ENCODE results near the gene CEP83.
"Not testable (repeated sequence)": the region's sequence is repeated elsewhere in the genome, so short reads cannot be mapped to it uniquely, and the experiment has no call there.

The CEP83 gene

DNA sequence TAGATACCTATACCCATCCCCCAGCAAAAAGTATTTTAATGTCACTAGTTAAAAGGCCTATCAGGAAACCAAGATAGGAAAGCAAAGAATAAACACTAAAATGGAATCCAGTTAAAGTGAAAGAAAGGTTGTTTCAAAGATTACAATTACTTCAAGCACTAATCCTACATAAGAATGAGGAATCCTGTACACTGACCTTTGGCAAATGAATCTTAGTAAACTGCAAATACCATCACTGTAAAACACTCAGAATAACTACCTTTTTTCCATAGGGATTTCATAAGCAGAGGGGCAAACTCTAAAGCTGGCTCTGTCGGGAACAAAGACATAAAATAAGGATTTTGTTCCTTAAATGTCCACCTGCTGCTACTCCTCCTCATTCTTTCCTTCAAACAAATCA is 25.9 kb downstream of the CEP83 start:
- DNase-seq = no peak

- no peak for DNase-seq
These were observed 29.4 kb downstream of the CEP83 start for GRCh38 chr12:94430304-94430703.

GRCh38 chr12:94429633-94430032 is 30.0 kb downstream of the CEP83 start:
- DNase-seq = no peak

DNA sequence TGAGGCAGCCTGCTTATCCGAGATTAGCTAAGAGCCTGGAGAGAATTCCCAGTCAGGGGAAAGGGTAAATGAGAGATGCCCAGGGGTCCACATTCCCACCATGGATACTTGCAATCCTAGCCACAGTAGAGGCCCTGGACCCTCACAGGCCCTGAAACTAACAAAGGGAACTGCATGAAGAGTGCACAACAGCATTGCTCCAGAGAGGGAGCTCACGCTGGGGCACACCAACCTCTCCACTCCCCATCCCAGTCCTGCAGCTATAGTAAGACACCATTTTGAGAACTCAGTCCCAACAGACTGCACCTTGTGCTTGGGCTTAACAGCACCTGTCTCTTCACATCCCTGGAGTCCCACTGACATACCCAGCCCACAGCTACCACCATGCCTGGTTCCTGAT is 30.5 kb downstream of the CEP83 start:
- no peak for DNase-seq

DNA sequence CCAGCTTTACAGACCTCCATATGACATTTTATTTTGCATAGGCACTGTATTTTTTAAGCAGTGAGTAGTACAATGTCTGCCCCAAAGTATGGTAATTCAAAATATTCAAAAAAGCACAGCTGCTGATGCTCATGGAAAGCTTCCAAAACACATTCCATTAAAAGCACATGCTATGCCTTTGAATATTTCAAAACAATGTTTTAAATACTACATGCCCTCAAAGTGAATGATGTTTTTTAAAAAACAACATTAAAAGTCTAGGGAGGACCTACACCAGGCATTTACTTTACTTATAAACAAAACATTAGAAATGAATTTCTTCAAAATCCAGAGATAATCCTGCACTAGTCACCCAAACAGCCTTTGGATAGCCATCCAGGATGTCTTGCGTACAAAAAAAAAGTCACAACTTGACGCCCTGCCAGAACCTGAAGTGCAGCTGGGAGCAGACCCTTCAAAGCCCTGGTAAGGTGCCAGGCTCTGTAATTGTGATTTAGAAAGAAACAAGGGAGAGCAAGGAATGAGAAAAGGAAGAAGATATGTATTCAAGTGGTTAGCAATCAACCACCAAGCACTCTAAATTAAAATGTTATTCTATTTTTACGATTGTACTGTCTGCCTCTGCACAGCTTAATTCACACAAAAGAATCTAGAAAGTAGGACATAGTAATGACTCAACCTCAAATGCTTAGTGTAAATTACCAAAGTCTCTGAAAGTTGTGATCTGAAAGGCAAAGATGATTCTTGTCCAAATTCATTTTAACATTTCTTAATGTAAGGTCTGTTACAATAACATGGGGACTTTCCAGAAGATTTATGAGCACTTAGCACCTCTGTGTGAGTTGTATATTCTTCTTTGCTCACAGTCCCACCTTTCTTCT is 31.9 kb downstream of the CEP83 start:
- DNase-seq = no peak

DNA sequence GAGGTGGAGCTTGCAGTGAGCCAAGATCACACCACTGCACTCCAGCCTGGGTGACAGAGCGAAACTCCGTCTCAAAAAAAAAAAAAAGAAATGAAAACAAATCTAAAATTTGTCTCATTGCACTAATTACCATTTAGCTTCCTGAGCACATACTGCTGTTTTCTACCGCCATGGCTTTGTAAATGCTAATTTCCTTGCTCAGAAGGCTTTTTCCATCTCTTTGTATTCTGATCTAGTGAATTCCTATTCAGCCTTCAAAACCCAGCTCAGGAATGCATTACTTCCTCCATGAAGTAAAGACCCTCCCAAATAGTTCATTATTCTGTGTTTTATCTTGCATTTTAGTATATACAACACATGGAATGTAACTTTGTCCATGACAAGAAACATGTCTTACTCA is 33.6 kb downstream of the CEP83 start:
- DNase-seq = no peak

DNA sequence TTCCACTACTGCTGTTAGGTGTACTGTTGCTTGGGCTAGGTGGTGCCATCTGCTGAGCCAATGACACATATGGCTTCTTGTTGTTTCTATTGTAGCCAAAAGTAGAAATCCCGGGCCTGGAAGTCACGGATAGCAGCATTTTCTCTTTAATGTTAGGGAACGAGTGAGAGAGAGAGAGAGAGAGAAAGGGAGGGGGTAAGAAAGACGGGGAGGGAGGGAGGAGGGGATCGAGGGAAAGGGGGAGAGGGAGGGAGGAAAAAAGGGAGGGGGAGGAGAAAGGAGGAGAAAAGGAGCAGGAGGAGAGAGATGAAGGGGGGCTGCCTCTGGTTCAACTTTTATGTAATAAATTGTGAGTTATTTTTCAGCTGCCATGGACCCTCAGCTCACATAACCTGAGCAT is 34.8 kb downstream of the CEP83 start:
- DNase-seq = not testable (repeated sequence)

DNA sequence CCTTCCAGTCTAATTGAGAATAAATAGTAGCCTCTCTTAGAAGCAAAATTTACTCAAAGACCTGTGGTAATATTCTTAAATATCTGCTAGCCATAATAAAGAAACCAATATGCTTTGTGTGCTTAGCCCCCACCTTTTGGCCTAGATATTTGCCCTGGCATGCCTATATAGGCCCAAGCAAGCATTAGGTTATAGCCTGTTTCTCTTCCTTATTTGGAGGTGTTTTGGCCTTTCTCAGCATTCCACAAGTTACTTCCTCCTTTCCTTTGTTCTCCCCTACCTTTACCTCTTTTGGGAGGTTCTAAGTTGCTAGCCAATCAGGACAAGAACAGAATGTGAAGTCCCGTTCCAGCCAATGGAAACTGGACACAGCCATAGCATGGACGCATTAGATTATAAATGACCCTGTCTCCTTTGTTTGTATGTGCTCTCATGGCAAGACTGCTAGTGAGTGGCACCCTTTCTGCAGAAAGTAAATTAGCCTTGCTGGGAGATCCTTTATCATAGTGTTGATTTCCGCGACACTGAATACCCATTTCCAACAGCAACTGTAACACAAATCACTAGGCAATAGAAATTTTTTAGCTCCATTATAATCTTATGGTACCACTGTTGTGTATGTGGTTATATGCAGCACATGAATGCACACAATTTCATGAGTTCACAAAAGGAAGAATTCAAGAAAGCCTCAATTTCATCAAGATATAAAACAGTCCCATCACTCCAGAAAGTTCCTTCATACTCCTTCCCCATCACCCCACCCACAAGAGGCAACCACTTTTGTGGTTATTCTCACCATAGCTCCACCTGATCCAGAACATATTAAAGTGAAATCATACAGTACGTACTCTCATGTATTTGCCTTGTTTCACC is 37.6 kb downstream of the CEP83 start:
- DNase-seq = no peak

DNA sequence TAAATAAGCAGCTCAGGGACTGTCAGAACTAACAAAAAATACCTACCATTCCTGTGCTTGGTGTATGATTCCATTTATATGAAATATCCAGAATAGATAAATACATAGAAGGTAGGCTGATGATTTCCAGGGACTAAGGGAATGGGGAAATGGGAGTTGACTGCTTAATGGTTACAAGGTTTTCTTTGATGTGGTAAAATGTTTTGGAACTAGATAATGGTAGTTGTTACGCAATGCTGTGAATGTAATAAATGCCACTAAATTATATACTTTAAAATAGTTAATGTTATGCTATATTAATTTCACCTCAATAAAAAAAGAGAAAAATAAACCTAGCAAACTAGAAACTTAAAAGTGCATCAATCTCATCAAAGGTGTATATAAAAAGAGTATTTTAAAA is 41.1 kb downstream of the CEP83 start:
- DNase-seq = no peak

- DNase-seq = no peak
These were observed 43.1 kb downstream of the CEP83 start for GRCh38 chr12:94416613-94417012.

DNA sequence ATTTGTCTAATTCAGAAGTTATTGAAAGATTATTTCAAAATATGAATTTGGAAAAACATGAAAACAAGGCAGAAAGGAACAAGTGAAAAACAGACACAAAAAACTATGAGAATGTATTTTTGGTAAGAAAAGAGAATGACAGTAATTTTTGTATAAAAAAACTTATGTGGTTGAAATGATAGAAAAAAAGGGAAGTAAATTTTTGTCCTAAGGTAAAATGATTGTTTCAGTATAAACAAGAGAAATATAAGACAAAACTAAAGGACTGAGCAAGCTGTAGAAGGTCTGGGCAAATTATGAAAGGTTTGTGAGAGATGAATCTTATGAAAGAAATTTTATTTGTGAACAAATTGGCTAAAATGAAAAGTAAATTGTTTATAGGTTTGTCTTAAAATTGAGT is 44.6 kb downstream of the CEP83 start:
- DNase-seq = no peak

GRCh38 chr12:94405413-94406116 is 54.1 kb downstream of the CEP83 start:
- DNase-seq = no peak

- no peak for DNase-seq
These were observed 54.8 kb downstream of the CEP83 start for GRCh38 chr12:94404854-94405253.

DNA sequence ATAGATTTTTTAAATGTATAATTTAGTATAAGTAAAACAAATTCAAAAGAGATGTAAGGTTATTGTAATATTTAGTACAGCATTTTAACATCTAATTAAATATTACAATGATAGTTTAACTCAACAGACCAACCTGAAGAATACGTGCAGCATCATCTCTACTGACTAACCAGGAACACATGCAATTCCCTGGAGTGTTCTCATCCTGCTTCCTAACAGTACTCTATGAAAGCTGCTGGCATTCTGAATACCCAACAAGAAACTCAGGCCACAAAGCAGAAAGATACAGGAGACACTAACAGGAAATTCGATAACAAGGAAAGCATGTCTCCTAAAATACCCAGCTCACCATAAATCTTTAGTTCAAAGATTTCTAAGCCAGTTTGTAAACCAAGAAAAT is 58.3 kb downstream of the CEP83 start:
- no peak for DNase-seq

GRCh38 chr12:94398685-94399084 is 61.0 kb downstream of the CEP83 start:
- DNase-seq = not testable (repeated sequence)

- DNase-seq = no peak
These were observed 62.3 kb downstream of the CEP83 start for GRCh38 chr12:94397401-94397800.

DNA sequence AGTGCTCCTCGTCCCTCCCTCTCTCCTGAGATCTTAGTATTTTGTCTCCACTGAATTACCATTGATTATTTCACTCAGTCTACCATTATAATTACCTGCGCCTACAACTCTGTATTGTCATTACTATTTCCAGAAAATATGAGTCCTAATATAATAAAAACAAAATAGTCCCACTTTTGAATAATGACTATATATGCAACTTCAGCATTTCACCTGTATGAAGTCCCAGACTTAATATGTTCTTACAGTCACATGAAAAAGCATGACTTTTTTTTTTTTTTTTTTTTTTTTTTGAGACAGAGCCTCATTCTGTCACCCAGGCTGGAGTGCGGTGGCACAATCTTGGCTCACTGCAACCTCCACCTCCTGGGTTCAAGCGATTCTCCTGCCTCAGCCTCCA is 63.7 kb downstream of the CEP83 start:
- not testable (repeated sequence) for DNase-seq

DNA sequence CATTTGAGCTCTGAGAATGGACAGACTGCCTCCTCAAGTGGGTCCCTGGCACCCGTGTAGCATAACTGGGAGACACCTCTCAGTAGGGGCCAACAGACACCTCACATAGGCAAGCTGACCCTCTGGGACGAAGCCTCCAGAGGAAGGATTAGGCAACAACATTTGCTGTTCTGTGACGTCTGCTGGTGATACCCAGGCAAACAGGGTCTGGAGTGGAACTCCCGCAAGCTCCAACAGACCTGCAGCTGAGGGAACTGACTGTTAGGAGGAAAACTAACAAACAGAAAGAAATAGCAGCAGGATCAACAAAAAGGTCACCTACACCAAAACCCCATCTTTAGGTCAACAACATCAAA is 69.6 kb downstream of the CEP83 start:
- no peak for DNase-seq

GRCh38 chr12:94389482-94390129 is 70.1 kb downstream of the CEP83 start:
- not testable (repeated sequence) for DNase-seq

- DNase-seq = no peak
These were observed 73.2 kb downstream of the CEP83 start for GRCh38 chr12:94386422-94386821.

GRCh38 chr12:94384030-94384429 is 75.6 kb downstream of the CEP83 start:
- no peak for DNase-seq

- DNase-seq = no peak
These were observed 79.2 kb downstream of the CEP83 start for GRCh38 chr12:94380507-94380906.

Data from effector CD8-positive, alpha-beta T cell (primary cell).